Measurements from ENCODE around the gene TRIM23.

- no peak for TF ChIP-seq CTCF (IDR thresholded peaks at IDR 0.05; ENCODE audit: low read length)
- no peak for TF ChIP-seq EZH2 (optimal IDR thresholded peaks at IDR 0.05; ENCODE audit: low read depth, low read length)
- no peak for TF ChIP-seq EZH2phosphoT487 (IDR thresholded peaks at IDR 0.05; ENCODE audit: low read length)
Measured at GRCh38 chr5:65539827-65540226, 84.3 kb downstream of the TRIM23 start.

Data from MM.1S (cell line).